ENCODE data around the gene TLR5. TPM values are rescaled to one million over a fixed set of nuclear protein-coding genes. Genes with fewer than 3 reads are reported as not detected.

Gene TLR5
- polyA plus RNA-seq, 1 experiment: 0.02 TPM

DNA sequence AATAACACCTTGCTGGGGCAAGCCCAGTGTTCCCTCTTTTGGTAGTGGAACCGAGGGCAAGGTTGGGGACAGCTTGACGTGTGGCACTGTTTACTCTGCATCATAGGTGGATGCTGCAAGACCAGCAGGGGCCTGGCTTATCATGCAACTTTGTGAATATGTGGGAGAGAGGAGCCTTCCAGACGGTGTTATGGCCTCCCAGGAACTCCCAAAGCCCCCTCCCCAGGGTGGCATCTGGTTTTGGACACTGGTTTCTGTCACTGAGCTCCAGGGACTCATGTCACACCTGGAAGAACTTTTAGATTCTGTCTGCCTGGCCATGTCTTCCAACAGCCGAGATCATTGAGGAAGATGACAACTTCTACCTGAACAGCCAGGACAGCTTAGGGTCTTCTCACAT lies 1.4 kb upstream of the TLR5 start:
- POLR2A ChIA-PET: no interaction called here
- Histone ChIP-seq H3K27me3 (ENCODE audit: control insufficient read depth, insufficient read depth, low read length) (peaks cover 2% of the 10 kb centered on the region), H3K36me3 (ENCODE audit: control insufficient read depth, insufficient read depth, low read length) (no peaks in the 10 kb centered on the region), H3K4me3 (ENCODE audit: low read depth, low read length) (no peak overlapping the region)
- DNase-seq (ENCODE audit: low read depth): no peak
- CTCF ChIA-PET: interaction anchor here (0.6 to 3.1 kb wide), 4 partner anchors 11 to 63 kb away, joined by 4 to 17 read pairs (median 9); no protein-coding TSS in a partner anchor
- TF ChIP-seq, protein P1, sequence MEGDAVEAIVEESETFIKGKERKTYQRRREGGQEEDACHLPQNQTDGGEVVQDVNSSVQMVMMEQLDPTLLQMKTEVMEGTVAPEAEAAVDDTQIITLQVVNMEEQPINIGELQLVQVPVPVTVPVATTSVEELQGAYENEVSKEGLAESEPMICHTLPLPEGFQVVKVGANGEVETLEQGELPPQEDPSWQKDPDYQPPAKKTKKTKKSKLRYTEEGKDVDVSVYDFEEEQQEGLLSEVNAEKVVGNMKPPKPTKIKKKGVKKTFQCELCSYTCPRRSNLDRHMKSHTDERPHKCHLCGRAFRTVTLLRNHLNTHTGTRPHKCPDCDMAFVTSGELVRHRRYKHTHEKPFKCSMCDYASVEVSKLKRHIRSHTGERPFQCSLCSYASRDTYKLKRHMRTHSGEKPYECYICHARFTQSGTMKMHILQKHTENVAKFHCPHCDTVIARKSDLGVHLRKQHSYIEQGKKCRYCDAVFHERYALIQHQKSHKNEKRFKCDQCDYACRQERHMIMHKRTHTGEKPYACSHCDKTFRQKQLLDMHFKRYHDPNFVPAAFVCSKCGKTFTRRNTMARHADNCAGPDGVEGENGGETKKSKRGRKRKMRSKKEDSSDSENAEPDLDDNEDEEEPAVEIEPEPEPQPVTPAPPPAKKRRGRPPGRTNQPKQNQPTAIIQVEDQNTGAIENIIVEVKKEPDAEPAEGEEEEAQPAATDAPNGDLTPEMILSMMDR (IDR thresholded peaks at IDR 0.05; ENCODE audit: insufficient read depth, low read depth, low read length): no peak

DNA sequence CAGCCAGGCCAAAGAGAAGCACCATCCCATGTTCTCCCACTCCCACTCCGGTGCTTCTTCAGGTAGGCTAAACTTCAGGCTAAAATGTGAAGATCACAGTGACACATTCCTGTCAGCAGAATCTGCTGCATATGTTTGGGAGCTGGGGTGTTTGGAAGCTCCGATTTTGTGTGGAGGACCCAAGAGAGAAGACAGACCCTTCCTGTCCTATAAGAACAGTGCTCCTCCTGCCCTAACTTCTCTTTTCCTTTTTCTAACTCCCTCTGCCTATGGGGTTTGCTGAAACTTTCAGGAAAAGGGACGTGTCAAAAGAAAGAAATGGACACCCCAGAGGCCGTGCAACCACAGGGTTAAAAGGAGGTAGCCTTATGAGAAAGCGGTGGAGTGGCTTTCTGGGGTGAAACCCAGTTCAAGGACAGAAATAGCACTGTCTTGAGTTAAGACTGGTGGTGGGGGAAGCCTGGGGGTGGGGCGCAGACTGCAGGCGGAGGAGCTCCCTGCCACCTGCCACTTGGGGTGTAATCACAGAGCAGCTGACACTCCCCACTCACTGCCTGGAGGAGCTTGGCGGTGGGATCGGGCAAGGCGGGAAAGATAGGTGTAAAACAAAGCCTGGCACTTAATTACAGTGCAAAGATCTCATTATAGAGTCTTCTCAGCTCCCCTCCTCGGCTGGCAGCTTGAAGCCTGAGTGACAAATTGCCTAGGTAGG lies 645 bp upstream of the TLR5 start:
- Histone ChIP-seq H3K27me3 (ENCODE audit: control insufficient read depth, insufficient read depth, low read length) (peaks cover 2% of the 10 kb centered on the region), H3K36me3 (ENCODE audit: control insufficient read depth, insufficient read depth, low read length) (no peaks in the 10 kb centered on the region), H3K4me3 (ENCODE audit: low read depth, low read length) (peak overlapping the region; percentile 60)
- DNase-seq (ENCODE audit: low read depth): no peak
- ChIA-PET POLR2A (no interaction called here), CTCF (interaction anchor here (0.9 to 3.1 kb wide), 4 partner anchors 10 to 540 kb away, joined by 3 to 17 read pairs (median 9); no protein-coding TSS in a partner anchor)
- TF ChIP-seq, protein P1 (IDR thresholded peaks at IDR 0.05; ENCODE audit: insufficient read depth, low read depth, low read length): no peak

DNA sequence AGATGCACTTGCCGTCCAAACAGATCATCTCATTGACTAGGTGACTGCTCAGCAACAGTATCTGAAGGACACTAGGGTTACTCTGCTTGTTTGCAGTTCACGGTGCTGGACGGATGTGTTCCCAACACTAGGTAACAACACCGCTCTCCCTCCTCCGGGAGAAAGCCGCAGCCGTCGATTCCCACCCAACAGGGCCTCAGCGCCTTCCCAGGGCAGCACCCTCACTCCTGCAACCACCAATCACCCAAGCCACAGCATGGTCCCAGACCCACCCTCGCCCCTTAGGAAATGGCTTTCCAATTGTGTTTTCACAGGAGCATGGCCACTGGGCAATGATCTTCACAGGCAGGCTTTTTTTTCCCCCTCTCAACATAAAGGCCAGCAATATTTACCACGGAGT lies 779 bp downstream of the TLR5 start:
- ChIA-PET CTCF (interaction anchor here (1.0 to 3.1 kb wide), 4 partner anchors 9 to 482 kb away, joined by 3 to 11 read pairs (median 4); no protein-coding TSS in a partner anchor), POLR2A (no interaction called here)
- H3K4me3 ChIP-seq (ENCODE audit: low read depth, low read length): no peak overlapping the region
- peaks cover 2% of the 10 kb centered on the region; the same call in 1 of the 2 replicates for H3K27me3 ChIP-seq (ENCODE audit: control insufficient read depth, insufficient read depth, low read length)
- no peaks in the 10 kb centered on the region for H3K36me3 ChIP-seq (ENCODE audit: control insufficient read depth, insufficient read depth, low read length)
- no peak for DNase-seq (ENCODE audit: low read depth)
- TF ChIP-seq, protein P1 (IDR thresholded peaks at IDR 0.05; ENCODE audit: insufficient read depth, low read depth, low read length): no peak

DNA sequence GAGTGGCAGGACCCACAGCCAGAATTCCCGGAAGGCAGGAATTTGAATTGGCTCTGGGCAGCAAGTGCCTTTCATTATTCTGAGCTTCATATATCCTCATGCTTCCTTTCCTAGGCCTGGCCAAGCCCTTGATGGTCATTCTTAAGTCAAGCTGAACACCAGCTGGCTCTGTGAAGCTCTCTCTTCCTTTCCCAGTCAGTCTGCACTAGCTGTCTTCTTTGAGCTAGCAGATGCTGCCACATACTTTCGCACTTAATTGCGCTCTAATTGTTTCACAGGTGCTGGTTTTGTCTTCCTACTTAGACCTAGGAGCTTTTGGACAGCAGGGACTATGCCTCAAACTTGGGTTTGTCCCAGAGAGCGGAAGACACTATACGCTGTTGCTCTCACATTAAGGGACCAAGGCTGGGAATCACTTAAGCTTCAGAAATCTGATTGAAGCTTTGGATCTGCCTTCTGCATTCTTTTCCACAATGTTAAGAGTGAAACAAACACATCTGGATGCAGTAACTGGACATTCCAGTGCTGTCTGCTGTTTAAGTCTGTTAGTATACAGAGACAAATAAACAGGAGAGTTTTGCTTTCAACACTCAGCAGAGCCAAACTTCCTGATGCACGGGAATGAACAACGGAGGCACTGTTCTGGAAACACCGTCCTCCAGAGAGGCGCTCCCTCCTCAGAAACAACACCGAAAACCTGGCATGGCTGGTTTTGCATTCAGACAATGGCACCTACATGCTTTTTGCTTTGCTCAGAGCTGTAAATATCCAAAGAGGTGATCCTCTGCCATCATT lies 2.2 kb downstream of the TLR5 start:
- Histone ChIP-seq H3K36me3 (ENCODE audit: control insufficient read depth, insufficient read depth, low read length) (no peaks in the 10 kb centered on the region), H3K4me3 (ENCODE audit: low read depth, low read length) (no peak overlapping the region), H3K27me3 (ENCODE audit: control insufficient read depth, insufficient read depth, low read length) (no peaks in the 10 kb centered on the region; the same call in 1 of the 2 replicates)
- ChIA-PET POLR2A (no interaction called here), CTCF (interaction anchor here (1.4 to 2.2 kb wide), 5 partner anchors 11 to 18 kb away, joined by 3 to 7 read pairs (median 6); no protein-coding TSS in a partner anchor)
- no peak for DNase-seq (ENCODE audit: low read depth)
- TF ChIP-seq, protein P1 (IDR thresholded peaks at IDR 0.05; ENCODE audit: insufficient read depth, low read depth, low read length): no peak
